ENCODE data around the gene C11orf21.

C11orf21 gene

GRCh38 chr11:2307501-2308331, 6.0 kb upstream of the C11orf21 start:
- DNase-seq, result no peak

- DNase-seq, result peak; percentile 56
Measured at GRCh38 chr11:2306877-2307500, 5.3 kb upstream of the C11orf21 start.

DNA sequence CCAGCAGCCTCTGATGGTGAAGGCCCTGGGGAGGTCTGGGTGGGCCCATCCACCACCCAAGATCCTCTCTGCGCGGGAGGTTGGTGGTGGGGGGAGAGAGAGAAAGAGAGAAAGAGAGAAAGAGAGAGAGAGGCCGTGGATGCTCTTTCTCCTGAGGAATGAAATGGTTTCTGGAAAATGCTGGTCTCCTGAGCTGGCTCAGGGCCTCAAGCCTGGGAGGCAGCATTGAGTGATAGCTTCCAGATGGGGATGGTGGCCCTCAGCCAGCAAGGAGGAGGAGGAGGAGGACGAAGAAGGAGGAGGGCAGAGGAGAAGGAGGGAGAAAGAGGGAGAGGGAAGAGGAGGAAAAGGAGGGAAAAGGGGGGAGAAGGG, 4.7 kb upstream of the C11orf21 start:
- DNase-seq, result peak; percentile 85

- peak; percentile 51 for DNase-seq
Measured at GRCh38 chr11:2305788-2306451, 4.2 kb upstream of the C11orf21 start.

DNA sequence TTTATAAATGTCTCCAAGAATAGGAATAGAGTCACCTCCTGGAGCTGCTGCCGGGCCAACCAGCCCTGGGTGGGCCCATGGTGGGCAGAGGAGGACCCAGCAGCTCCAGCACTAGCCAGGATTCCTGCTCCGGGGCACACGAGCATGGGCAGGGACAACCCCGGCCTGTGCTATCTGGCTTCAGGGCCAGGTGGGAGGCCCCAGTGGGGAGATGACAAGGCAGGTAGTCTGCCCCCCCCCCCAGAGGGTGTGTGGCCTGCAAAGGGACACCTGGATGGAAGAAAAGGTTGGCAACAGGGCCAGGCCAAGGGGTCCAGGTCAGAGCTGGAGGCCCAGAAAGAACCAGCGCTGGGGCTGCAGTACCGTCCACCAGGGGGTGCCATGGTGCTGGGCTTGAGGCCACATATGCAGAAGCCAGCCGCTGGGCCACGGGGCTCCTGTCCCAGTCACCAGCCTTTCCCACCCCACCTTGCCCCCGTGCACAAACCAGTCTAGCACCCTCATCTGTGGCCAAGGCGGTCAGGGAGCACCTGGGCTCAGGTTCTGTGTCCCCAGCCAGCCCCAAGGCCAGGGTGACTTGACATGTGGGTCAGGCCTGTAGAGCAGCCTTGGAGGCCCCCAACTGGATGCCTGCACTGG, 3.5 kb upstream of the C11orf21 start:
- peak; percentile 61 for DNase-seq

GRCh38 chr11:2304506-2305139, 2.9 kb upstream of the C11orf21 start:
- peak; percentile 27 for DNase-seq

- DNase-seq, result no peak
Measured at GRCh38 chr11:2303627-2304505, 2.1 kb upstream of the C11orf21 start.

- no peak for DNase-seq
Measured at GRCh38 chr11:2302896-2303626, 1.3 kb upstream of the C11orf21 start.

- no peak for DNase-seq
Measured at GRCh38 chr11:2302306-2302895, 683 bp upstream of the C11orf21 start.

DNA sequence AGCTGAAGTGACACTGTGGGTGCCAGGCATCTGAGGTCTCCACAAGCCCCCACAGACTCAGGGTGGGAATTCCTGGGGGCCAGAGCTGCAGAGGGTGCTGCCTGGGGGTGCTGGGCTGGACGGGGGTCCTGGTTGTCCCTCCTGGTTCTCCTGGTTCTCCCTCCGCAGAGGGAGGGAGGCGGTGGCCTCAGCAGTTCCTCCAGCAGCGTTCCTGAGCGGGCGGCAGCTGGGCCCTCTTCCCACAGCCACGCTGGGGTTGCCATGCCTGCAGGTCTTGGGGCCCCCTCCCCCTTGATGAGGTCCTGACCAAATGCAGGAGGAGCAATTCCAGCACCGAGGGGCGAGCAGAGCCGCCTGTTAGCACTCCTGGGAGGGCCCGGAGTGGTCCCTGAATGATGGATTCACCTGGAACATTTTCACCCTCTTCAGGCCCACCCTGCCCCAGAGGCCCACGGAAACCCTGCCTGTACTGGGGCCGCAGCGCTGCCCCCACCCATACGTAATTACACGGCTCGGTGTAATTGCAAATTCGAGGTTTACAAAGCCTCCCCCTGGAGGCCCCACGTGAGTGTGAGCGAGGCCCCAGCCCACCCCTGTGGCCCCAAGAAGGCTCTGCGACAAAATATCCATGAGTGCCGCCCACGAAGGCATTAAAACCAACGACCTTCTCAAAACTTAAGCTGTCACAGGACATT, 635 bp downstream of the C11orf21 start:
- DNase-seq, result no peak

- no peak for DNase-seq
Measured at GRCh38 chr11:2300290-2300935, 1.3 kb downstream of the C11orf21 start.

DNA sequence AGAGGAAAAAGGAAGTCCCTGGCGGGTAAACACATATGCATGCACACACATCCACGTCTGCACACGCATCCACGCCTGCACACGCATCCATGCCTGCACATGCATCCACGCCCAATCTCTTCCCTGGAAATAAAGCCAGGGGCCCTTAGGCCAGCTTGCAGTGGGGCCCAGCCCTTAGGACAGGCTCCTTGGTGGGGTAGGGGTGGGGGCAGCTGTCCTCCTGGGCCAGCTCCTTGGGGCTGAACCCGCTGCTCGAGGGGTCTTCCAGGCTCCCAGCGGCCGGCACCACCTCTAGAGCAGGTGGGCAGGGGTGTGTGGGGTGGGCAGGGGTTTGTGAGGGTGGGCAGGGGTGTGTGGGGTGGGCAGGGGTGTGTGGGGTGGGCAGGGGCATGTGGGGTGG, 1.9 kb downstream of the C11orf21 start:
- no peak for DNase-seq

- no peak for DNase-seq
Measured at GRCh38 chr11:2298795-2299761, 2.6 kb downstream of the C11orf21 start.

GRCh38 chr11:2298131-2298794, 3.5 kb downstream of the C11orf21 start:
- no peak for DNase-seq

- DNase-seq, result no peak
Measured at GRCh38 chr11:2297623-2298030, 4.1 kb downstream of the C11orf21 start.

DNA sequence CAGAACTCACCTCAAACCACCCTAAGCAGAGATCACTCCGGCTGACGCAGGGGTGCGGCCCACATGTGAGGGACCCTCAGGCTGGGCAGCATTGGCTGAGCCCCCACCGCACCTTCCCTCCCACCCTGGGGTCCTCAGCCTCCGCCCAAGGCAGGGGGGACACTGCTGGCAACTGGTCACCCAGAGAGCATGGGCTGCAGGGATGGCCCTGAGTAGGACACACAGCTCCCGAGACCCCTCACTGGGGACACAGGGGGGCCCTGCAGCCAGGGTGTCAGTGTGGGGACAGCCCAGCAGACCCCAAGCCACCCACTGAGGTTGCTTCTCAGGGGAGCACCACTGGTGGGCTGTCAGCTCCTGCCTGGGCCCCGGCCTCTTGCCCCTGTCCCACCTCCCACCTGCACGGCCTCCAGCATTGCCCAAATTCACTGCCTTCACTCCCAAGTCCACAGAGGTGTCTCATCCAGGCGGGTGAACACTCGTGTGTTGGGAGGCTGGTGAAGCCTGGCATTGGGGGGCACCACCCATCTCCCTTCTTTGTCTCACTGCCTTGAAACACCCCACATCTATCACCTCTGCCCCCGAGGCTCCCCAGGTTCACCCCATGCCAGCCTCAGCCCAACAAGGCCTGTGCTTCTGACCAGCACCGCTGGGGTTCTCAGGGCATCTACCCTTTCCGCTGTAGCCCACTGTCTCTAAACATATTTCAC, 4.7 kb downstream of the C11orf21 start:
- no peak for DNase-seq
